ENCODE results near the gene PKP3.

The PKP3 gene

GRCh38 chr11:416051-416756 is 22.2 kb downstream of the PKP3 start:
- H3F3A ChIP-seq (ENCODE audit: insufficient read depth) = no peaks in the 10 kb centered on the region
- H3K4me3 ChIP-seq (ENCODE audit: insufficient read depth, low read length, poor library complexity, severe bottlenecking) = no peak overlapping the region
- H3K27me3 ChIP-seq (ENCODE audit: low read length) = no peaks in the 10 kb centered on the region
- no peaks in the 10 kb centered on the region for H3K9me2 ChIP-seq (replicated peaks; ENCODE audit: insufficient read depth, low read length)
- no peak overlapping the region for H3K4me2 ChIP-seq (ENCODE audit: low read depth, low read length, poor library complexity, severe bottlenecking)
- no peaks in the 10 kb centered on the region for H4K20me1 ChIP-seq (ENCODE audit: low read depth, low read length)
- H3K36me3 ChIP-seq (ENCODE audit: low read length) = no peaks in the 10 kb centered on the region
- H3K9ac ChIP-seq (ENCODE audit: low read length) = no peak overlapping the region
- no peaks in the 10 kb centered on the region for H3K79me2 ChIP-seq (ENCODE audit: insufficient read depth, low read length)
- no peaks in the 10 kb centered on the region for H3K9me3 ChIP-seq (ENCODE audit: insufficient read depth, low read length)
- H3K27ac ChIP-seq (ENCODE audit: low read depth, low read length) = no peak overlapping the region
- TF ChIP-seq EZH2phosphoT487 (conservative IDR thresholded peaks at IDR 0.05; ENCODE audit: low read length) = no peak
- TF ChIP-seq CTCF (IDR thresholded peaks at IDR 0.05; ENCODE audit: insufficient read depth, low read length, poor library complexity, severe bottlenecking) = no peak
- no peak overlapping the region for H2AFZ ChIP-seq (ENCODE audit: low read depth, low read length, severe bottlenecking)

- Histone ChIP-seq H3K9me2 (replicated peaks; ENCODE audit: insufficient read depth, low read length) (no peaks in the 10 kb centered on the region), H3K9me3 (ENCODE audit: insufficient read depth, low read length) (no peaks in the 10 kb centered on the region), H3K27ac (ENCODE audit: low read depth, low read length) (no peak overlapping the region), H3F3A (ENCODE audit: insufficient read depth) (no peaks in the 10 kb centered on the region), H2AFZ (ENCODE audit: low read depth, low read length, severe bottlenecking) (no peak overlapping the region), H3K79me2 (ENCODE audit: insufficient read depth, low read length) (no peaks in the 10 kb centered on the region), H4K20me1 (ENCODE audit: low read depth, low read length) (no peaks in the 10 kb centered on the region), H3K4me3 (ENCODE audit: insufficient read depth, low read length, poor library complexity, severe bottlenecking) (no peak overlapping the region), H3K27me3 (ENCODE audit: low read length) (no peaks in the 10 kb centered on the region), H3K9ac (ENCODE audit: low read length) (no peak overlapping the region), H3K36me3 (ENCODE audit: low read length) (no peaks in the 10 kb centered on the region), H3K4me2 (ENCODE audit: low read depth, low read length, poor library complexity, severe bottlenecking) (no peak overlapping the region)
- TF ChIP-seq CTCF (IDR thresholded peaks at IDR 0.05; ENCODE audit: insufficient read depth, low read length, poor library complexity, severe bottlenecking) = no peak
- TF ChIP-seq EZH2phosphoT487 (conservative IDR thresholded peaks at IDR 0.05; ENCODE audit: low read length) = no peak
Measured at GRCh38 chr11:416757-417621, 23.0 kb downstream of the PKP3 start.

- Histone ChIP-seq H3K4me2 (ENCODE audit: low read depth, low read length, poor library complexity, severe bottlenecking) (no peak overlapping the region), H3K9ac (ENCODE audit: low read length) (no peak overlapping the region), H4K20me1 (ENCODE audit: low read depth, low read length) (no peaks in the 10 kb centered on the region), H3F3A (ENCODE audit: insufficient read depth) (no peaks in the 10 kb centered on the region), H3K9me3 (ENCODE audit: insufficient read depth, low read length) (no peaks in the 10 kb centered on the region), H3K27ac (ENCODE audit: low read depth, low read length) (no peak overlapping the region), H3K79me2 (ENCODE audit: insufficient read depth, low read length) (no peaks in the 10 kb centered on the region), H3K36me3 (ENCODE audit: low read length) (no peaks in the 10 kb centered on the region), H3K27me3 (ENCODE audit: low read length) (no peaks in the 10 kb centered on the region), H2AFZ (ENCODE audit: low read depth, low read length, severe bottlenecking) (no peak overlapping the region), H3K4me3 (ENCODE audit: insufficient read depth, low read length, poor library complexity, severe bottlenecking) (no peak overlapping the region), H3K9me2 (replicated peaks; ENCODE audit: insufficient read depth, low read length) (no peaks in the 10 kb centered on the region)
- TF ChIP-seq CTCF (IDR thresholded peaks at IDR 0.05; ENCODE audit: insufficient read depth, low read length, poor library complexity, severe bottlenecking) = no peak
Measured at GRCh38 chr11:417652-418342, 23.8 kb downstream of the PKP3 start.

Measured in SU-DHL-6 (cell line).